Urothelium cell line (cell line): ENCODE measurements around the gene PLXNA4.

Source experiments
- DNase-seq: peaks from one replicate; pipeline ENCODE4 v3.0.0; 2011; ENCODE audit warnings: low spot score, mixed read lengths
- FAIRE-seq: peaks from 2 replicates; lab custom pipeline; 2011; peaks lifted over from hg19 to GRCh38; lab: Jason Lieb, UNC

PLXNA4 gene

GRCh38 chr7:132252793-132253100 is 323.5 kb downstream of the PLXNA4 start:
- FAIRE-seq = no peak
- no peak for DNase-seq

DNA sequence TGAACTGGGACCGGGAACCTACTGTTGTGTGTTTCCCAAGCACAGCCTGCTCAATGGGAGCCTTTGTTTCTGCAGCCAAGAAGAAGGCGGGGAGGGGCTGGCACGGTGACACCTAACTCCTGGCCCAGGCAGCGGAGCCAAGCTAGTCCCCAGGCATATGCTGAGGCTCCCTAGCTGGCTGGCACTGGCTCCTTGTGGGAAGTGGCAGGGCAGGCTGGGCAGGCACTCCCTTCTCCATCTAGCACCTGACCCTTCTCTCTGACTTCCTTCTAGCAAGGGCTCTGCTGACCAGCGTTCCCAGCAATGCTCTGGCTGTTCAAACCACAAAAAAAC is 325.0 kb downstream of the PLXNA4 start:
- DNase-seq (peak; percentile 49), FAIRE-seq (no peak)

GRCh38 chr7:132250480-132251326 is 325.6 kb downstream of the PLXNA4 start:
- FAIRE-seq = no peak
- DNase-seq = no peak

- no peak for FAIRE-seq
- DNase-seq = peak; percentile 27
Observed at GRCh38 chr7:132249256-132249971, 326.9 kb downstream of the PLXNA4 start.

GRCh38 chr7:132248841-132249240 is 327.4 kb downstream of the PLXNA4 start:
- DNase-seq (no peak), FAIRE-seq (no peak)

GRCh38 chr7:132247995-132248618 is 328.2 kb downstream of the PLXNA4 start:
- no peak for FAIRE-seq

DNA sequence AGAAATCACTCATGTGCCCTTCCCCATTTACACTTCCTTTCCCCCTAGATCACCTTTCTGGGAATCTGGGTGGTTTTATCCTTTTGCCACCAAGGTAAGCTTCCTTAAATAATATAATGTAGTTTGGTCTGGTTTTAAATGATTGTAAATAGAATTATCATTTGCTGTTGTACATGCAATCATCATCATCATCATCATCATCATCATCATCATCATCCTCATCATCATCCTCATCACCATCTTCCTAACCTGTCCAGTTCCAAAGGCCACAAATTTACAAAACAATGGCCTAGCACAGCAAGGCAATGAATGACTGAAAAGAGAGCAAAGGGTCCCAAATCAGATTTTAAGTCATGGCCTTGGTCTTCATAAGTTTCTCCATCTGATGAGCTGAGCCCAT is 329.7 kb downstream of the PLXNA4 start:
- DNase-seq (no peak), FAIRE-seq (no peak)

More at GRCh38 chr7:132247995-132248618, 328.2 kb downstream of the PLXNA4 start:
- no peak for DNase-seq

DNA sequence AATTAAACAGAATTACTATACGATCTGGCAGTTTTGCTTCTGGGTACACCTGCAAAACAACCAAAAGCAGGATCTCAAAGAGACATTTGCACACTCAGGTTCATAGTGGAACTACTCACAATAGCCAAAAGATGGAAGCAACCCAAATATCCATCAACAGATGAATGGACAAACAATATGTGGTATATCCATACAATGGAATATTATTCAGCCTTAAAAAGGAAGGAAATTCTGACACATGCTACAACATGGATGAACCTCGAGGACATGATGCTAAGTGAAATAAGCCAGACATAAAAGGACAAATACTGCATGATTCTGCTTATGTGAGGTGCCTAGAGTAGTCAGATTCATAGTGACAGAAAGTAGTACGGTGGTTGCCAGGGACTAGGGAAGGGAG is 330.7 kb downstream of the PLXNA4 start:
- no peak for DNase-seq
- FAIRE-seq = no peak

DNA sequence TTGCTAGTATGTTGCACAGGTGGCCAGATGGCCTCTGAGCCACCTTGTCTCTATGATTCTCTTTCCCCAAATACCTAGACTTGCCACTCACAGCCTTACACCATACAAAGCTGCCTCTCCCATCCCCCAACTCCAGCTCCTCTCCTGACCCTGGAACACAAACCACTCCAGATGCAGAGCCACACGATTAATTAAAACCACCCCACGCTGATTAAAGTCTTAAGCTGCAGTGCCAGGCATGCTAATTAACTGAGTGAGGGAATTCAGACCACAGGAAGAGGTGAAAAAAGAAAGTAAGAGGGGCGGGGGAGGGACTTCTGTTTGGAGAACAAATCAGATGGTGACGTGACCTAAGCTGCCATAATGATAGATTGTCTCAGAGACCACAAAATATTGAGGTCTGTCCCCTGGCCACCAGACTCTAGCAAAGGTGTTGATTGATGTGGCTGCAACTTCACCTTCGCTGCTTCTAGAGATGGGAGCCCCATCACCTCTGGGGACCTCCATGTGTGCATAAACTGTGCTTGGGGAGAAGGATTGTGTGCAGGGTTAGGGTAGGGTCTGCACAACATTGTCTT is 331.3 kb downstream of the PLXNA4 start:
- no peak for FAIRE-seq
- DNase-seq = no peak

- no peak for FAIRE-seq
- no peak for DNase-seq
Observed at GRCh38 chr7:132243463-132243862, 332.8 kb downstream of the PLXNA4 start.

DNA sequence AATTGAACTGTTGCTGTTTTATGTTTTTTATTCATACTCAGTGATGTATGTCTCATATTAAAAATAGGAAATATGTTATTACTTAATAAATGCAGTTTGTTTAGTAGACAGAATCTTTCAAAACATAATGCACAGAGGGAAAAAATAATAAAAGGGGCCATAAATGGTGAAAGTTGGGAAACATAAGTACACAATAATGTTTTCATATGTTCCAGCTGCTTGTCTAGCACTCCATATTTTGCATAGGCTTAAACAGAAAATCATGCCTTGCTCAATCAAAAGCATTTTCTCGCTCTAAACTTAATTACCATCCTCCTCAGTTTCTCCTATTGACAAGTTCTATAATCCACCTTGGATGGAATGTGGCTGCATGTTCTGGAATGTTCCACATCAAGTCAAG is 333.2 kb downstream of the PLXNA4 start:
- FAIRE-seq (no peak), DNase-seq (no peak)

DNA sequence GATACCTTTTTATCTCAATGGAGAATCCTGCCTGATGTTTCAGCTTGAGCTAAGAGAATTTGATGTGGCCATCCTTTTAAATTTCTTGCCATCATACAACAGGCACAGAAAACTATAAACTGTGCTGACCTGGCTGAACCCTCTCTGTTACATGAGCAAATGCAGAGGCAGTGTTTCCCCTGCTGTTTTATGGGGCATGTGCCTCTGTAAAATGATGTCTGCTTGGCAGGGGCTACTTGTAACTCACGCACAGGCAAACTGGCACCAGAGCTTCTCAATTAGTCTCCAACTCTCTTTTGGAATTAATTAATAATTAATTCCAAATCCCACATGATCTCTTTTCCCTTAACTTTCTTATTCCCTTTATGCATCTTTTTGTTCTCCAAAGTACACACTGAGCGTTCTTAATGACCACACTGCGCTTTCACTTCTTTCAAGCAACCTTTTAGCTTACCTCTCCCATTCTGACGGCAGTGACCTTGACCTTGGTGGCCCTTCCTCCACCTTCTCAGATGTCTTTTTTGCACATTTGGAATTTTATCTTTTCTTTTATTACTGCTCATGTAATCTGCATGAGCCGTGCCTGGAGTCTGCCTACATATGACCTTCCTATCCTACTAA is 334.0 kb downstream of the PLXNA4 start:
- FAIRE-seq (no peak), DNase-seq (no peak)

DNA sequence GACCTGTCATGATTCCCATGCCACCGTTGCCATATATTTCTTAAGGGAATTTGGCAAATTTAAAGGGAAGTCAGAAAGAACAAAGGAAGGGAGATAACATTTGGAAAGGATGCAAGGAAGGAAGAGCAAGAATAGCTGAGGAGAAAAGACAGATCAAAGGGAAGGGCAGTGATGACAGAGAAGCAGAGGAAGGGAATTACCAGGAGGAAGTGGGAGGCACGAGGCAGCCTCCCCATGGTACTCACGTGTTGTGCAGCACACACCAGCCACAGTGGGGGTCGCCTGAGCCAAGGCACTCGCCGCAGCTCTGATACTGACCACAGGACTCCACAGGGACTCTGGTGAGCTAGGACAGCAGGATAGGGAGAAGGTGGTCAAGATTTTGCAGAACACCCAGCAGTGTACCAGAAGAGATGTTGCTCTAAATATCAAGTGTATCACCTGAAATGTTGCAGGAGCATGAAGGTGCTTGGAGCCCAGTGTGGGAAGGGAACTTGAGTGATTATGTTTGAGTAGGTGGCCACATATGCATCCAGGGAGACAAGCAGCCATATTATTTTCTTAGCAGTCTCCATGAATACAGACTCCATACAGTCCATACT is 335.3 kb downstream of the PLXNA4 start:
- no peak for FAIRE-seq
- DNase-seq = no peak

GRCh38 chr7:132240262-132240661 is 336.0 kb downstream of the PLXNA4 start:
- FAIRE-seq (no peak), DNase-seq (no peak)

DNA sequence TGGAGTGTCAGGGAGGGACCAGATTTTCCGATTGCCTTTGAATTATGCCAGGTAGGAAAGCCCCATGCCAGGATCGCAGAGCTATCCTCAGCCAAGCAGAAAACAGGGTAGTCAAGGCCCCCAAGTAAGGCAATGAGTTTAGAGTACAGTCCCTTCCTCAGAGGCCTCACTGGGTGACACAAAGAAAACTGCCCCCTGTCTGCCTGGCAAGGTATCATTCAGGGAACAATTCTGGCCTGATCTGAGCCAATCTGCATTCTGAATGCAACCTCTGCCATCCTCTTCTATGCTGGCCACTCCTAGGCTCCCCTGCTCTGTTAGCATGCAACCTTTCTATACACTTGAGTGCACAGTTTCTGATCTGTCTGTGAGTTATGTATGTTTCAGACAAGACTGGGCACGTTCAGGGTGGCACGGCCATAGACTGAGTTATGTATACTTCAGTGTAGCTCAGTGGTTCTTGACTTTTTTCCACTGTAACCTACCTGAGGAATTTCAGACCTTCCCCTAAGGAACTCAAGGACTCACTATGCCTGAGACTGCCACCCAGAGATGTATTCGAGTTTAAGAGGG is 336.8 kb downstream of the PLXNA4 start:
- no peak for FAIRE-seq
- no peak for DNase-seq

DNA sequence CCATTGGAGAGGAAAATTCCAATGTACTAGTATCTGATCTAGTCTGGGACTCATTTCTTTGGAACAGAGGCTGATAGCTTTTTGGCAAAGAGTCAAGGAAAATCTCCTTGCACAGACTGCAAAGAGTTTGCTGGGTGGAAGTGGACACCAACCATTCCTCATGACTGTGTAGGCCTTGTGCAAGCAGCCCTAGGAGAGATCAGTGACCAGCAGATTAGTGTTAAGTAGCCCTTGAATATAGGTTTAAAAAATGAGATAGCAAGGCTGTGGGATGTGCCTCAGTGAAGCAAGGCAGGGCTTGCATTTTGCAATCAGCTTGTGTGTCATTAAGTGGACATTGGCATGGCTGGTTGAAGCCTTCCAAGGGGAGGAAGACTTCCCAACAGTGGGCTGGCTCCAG is 341.6 kb downstream of the PLXNA4 start:
- FAIRE-seq (no peak), DNase-seq (no peak)

DNA sequence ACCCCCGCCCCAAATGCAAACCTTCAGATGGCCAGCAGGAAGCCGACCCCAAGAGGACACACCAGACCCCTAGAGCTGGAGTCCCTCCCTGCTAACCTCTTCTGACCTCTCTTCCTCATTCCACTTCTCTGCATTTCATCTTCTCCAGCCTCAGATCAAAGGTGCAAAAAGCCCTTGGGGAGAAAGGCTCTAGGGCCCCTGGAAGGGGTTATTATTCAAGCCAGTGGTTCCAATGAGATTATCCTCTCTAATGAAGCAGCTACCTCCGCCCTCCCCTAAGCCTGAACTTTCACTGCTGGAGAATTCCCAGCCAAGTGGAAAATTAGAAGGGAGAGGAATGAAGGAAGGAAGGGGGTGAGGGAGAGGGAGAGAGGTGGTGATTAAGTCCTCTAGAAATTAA is 343.9 kb downstream of the PLXNA4 start:
- FAIRE-seq (no peak), DNase-seq (no peak)

GRCh38 chr7:132230462-132230861 is 345.8 kb downstream of the PLXNA4 start:
- DNase-seq (no peak), FAIRE-seq (no peak)

- no peak for FAIRE-seq
Observed at GRCh38 chr7:132228240-132228639, 348.0 kb downstream of the PLXNA4 start.

DNA sequence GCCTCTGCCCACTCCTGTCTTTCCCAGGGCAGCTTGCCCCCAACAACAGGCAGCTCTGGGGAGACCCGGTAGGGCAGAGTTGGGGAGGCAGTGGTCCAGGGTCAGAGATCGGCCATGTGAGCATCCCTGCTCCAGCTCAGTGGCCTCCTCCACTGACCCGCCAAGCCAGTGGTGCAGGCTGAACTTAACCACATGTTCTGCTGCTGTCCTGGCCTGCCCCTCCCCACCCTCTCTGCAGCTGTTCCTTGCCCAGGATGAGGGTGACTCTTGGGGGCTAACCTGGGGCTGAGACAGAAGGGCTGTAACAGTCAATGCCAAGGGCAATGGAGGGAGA is 349.3 kb downstream of the PLXNA4 start:
- DNase-seq = no peak
- no peak for FAIRE-seq

More at GRCh38 chr7:132228240-132228639, 348.0 kb downstream of the PLXNA4 start:
- DNase-seq = no peak
